K562 (cell line): ENCODE data around the gene HOXB8. TPM values are rescaled to one million over a fixed set of nuclear protein-coding genes. Genes with fewer than 3 reads are reported as not detected.

ENCODE experiments used
- ATAC-seq: fragments of 200-7000 bp; cut with Tn5 transposase; 3 replicates; pipeline ENCODE4 v1.9.1; 2020; ENCODE audit warnings: moderate library complexity
- BruUV-seq: library from RNA; stranded (reverse); fragments of 400-500 nt; replicated peaks from 2 replicates; lab custom pipeline; 2021; lab: Mats Ljungman, UMichigan
- CTCF ChIA-PET: fragments of 300-600 bp; formaldehyde crosslinking; extraction: SDS; loops from one replicate; lab custom pipeline; 2021; ENCODE audit warnings: low intra/inter-chr PET ratio; lab: Yijun Ruan, JAX
- POLR2A ChIA-PET: fragments of 300-600, 350-650 bp; sonication (Branson Sonifier 250); formaldehyde crosslinking; extraction: SDS; loops from one replicate; lab custom pipeline; 2021; ENCODE audit warnings: antibody characterized with exemption, inconsistent platforms; lab: Yijun Ruan, JAX
- DNase-seq, 4 experiments: peaks; one replicate each; pipeline versions ENCODE4 v3.0.0 to v3.0.0-alpha.2; 2011 to 2018; ENCODE audit warnings: low spot score in 3 of 4, mixed read lengths in 3 of 4; ENCODE audit errors: extremely low read depth in 1 of 4
- FAIRE-seq: peaks from 2 replicates; lab custom pipeline; 2011; peaks lifted over from hg19 to GRCh38; lab: Jason Lieb, UNC
- H2AFZ ChIP-seq: 2 replicates; pipeline ENCODE4 v1.6.0; 2011; ENCODE audit warnings: low read depth, low read length, control low read depth, inconsistent platforms
- H3K27ac ChIP-seq: fragments of 200-600 bp; 3 replicates; pipeline ENCODE4 v1.8.0; 2011; ENCODE audit warnings: low read depth, mild to moderate bottlenecking, control low read depth, inconsistent platforms, low read length, moderate library complexity, mixed read lengths; ENCODE audit errors: extremely low read depth
- H3K27me3 ChIP-seq, 2 experiments: fragments of 300-600 bp in 1 of 2; 2 replicates in 1 of 2; 3 replicates in 1 of 2; pipeline versions ENCODE4 v1.6.0 to v1.8.0; 2011; ENCODE audit warnings: inconsistent platforms in 2 of 2, low read length in 2 of 2, mild to moderate bottlenecking in 1 of 2, mixed read lengths in 1 of 2, moderate library complexity in 1 of 2; ENCODE audit not compliant: control insufficient read depth in 2 of 2, insufficient read depth in 2 of 2
- H3K36me3 ChIP-seq: fragments of 300-600 bp; 3 replicates; pipeline ENCODE4 v1.8.0; 2011; ENCODE audit warnings: mild to moderate bottlenecking, low read length, inconsistent platforms; ENCODE audit not compliant: control insufficient read depth, insufficient read depth
- H3K4me1 ChIP-seq, 2 experiments: fragments of 200-600 bp in 1 of 2; replicated peaks in 1 of 2; 2 replicates in 1 of 2; 3 replicates in 1 of 2; pipeline versions ENCODE4 v1.5.1 to v1.8.0; 2011; ENCODE audit warnings: inconsistent platforms in 2 of 2, low read length in 2 of 2, mild to moderate bottlenecking in 1 of 2, mixed read lengths in 1 of 2, moderate library complexity in 1 of 2; ENCODE audit not compliant: control insufficient read depth in 2 of 2, insufficient read depth in 2 of 2
- H3K4me2 ChIP-seq: 2 replicates; pipeline ENCODE4 v1.6.1; 2011; ENCODE audit warnings: low read length, control low read depth, inconsistent platforms, mixed read lengths; ENCODE audit not compliant: insufficient read depth
- H3K4me3 ChIP-seq: fragments of 200-600 bp; sonication (generic), shearing (Covaris generic); 2 replicates; pipeline ENCODE4 v1.5.1; 2016; ENCODE audit warnings: control low read depth, inconsistent platforms
- H3K79me2 ChIP-seq: fragments of 200-600 bp; 3 replicates; pipeline ENCODE4 v1.8.0; 2011; ENCODE audit warnings: low read length, inconsistent platforms; ENCODE audit not compliant: control insufficient read depth, insufficient read depth
- H3K9ac ChIP-seq, 2 experiments: 2 replicates each; pipeline versions ENCODE4 v1.6.0 to v1.6.1; 2011; ENCODE audit warnings: low read depth in 2 of 2, low read length in 2 of 2, control low read depth in 1 of 2, inconsistent platforms in 1 of 2, mild to moderate bottlenecking in 1 of 2, mixed read lengths in 1 of 2; ENCODE audit not compliant: insufficient read depth in 1 of 2
- H3K9me1 ChIP-seq: one replicate; pipeline ENCODE4 v1.6.0; 2011; ENCODE audit warnings: inconsistent platforms, mild to moderate bottlenecking, low read length, moderate library complexity; ENCODE audit not compliant: control insufficient read depth, insufficient read depth
- H3K9me3 ChIP-seq: replicated peaks from 2 replicates; pipeline ENCODE4 v1.5.1; 2011; ENCODE audit warnings: low read depth, low read length, inconsistent platforms; ENCODE audit not compliant: control insufficient read depth, insufficient read depth
- H4K20me1 ChIP-seq: replicated peaks from 2 replicates; pipeline ENCODE4 v1.6.1; 2011; ENCODE audit warnings: low read length, inconsistent platforms, mixed read lengths; ENCODE audit not compliant: control insufficient read depth, insufficient read depth
- ARID2 ChIP-seq: fragments of 450-650 bp; IDR thresholded peaks from 2 replicates; pipeline ENCODE4 v1.6.1; 2017; ENCODE audit warnings: antibody characterized with exemption, mild to moderate bottlenecking
- CBX3 ChIP-seq, 2 experiments: IDR thresholded peaks; 1 replicate in 1 of 2; 2 replicates in 1 of 2; pipeline ENCODE4 v1.6.1; 2012; ENCODE audit warnings: inconsistent platforms in 2 of 2, low read length in 2 of 2, borderline replicate concordance in 1 of 2, control low read depth in 1 of 2
- DNMT1 ChIP-seq: fragments of 450-650 bp; IDR thresholded peaks from 2 replicates; pipeline ENCODE4 v1.6.1; 2016; ENCODE audit warnings: antibody characterized with exemption, mild to moderate bottlenecking
- E2F6 ChIP-seq, 2 experiments: IDR thresholded peaks; 2 replicates each; pipeline ENCODE4 v1.6.1; 2011; ENCODE audit warnings: borderline replicate concordance in 1 of 2, control low read depth in 1 of 2, low read depth in 1 of 2, low read length in 1 of 2, mild to moderate bottlenecking in 1 of 2, mixed read lengths in 1 of 2, moderate library complexity in 1 of 2; ENCODE audit not compliant: insufficient read depth in 1 of 2, insufficient read length in 1 of 2, poor library complexity in 1 of 2, severe bottlenecking in 1 of 2; ENCODE audit errors: extremely low read depth in 1 of 2
- GATA2 ChIP-seq: sonication (generic); formaldehyde crosslinking; IDR thresholded peaks from 2 replicates; pipeline ENCODE4 v1.4.0; 2020; ENCODE audit warnings: mild to moderate bottlenecking, missing genetic modification reagents
- JUND ChIP-seq, 2 experiments: IDR thresholded peaks; 2 replicates in 1 of 2; 3 replicates in 1 of 2; pipeline ENCODE4 v1.6.1; 2011; ENCODE audit warnings: borderline replicate concordance in 2 of 2, low read depth in 2 of 2, low read length in 2 of 2, improper control_type of control experiment in 1 of 2, missing biosample characterization in 1 of 2, missing genetic modification characterization in 1 of 2, missing genetic modification reagents in 1 of 2
- MAZ ChIP-seq, 2 experiments: fragments of 450-650 bp in 1 of 2; sonication (generic) in 1 of 2; formaldehyde crosslinking; IDR thresholded peaks in 1 of 2; conservative IDR thresholded peaks in 1 of 2; 2 replicates each; pipeline versions ENCODE4 v1.4.0 to v1.5.0; 2020; ENCODE audit warnings: mild to moderate bottlenecking in 1 of 2, missing genetic modification reagents in 1 of 2
- PHTF2 ChIP-seq: fragments of 250-450 bp; sonication (Bioruptor Pico); IDR thresholded peaks from 2 replicates; pipeline ENCODE4 v1.5.0; 2021; ENCODE audit warnings: mild to moderate bottlenecking
- RAD21 ChIP-seq, 2 experiments: fragments of 250-450 bp in 1 of 2; fragments of 450-650 bp in 1 of 2; sonication (Bioruptor Pico) in 1 of 2; formaldehyde crosslinking in 1 of 2; IDR thresholded peaks in 1 of 2; conservative IDR thresholded peaks in 1 of 2; 2 replicates each; pipeline versions ENCODE4 v1.4.0 to v1.8.0; 2020 to 2022; ENCODE audit warnings: mild to moderate bottlenecking in 2 of 2, moderate library complexity in 1 of 2
- RBM15 ChIP-seq: fragments of 200-400 bp; formaldehyde crosslinking; IDR thresholded peaks from 2 replicates; pipeline ENCODE4 v1.6.1; 2018; ENCODE audit warnings: mild to moderate bottlenecking, low read length, moderate library complexity; ENCODE audit not compliant: insufficient read depth
- STAT6 ChIP-seq: sonication (generic); formaldehyde crosslinking; IDR thresholded peaks from 2 replicates; pipeline ENCODE4 v1.8.1; 2023; ENCODE audit warnings: mild to moderate bottlenecking, missing genetic modification reagents
- ZFX ChIP-seq: sonication (generic); formaldehyde crosslinking; IDR thresholded peaks from 2 replicates; pipeline ENCODE4 v1.8.0; 2022; ENCODE audit warnings: mild to moderate bottlenecking, missing genetic modification reagents, moderate library complexity
- ZKSCAN3 ChIP-seq: fragments of 250-450 bp; sonication (Bioruptor Pico); IDR thresholded peaks from 2 replicates; pipeline ENCODE4 v1.4.0; 2020
- ZNF175 ChIP-seq: fragments of 200-800 bp; sonication (Bioruptor generic); IDR thresholded peaks from 2 replicates; pipeline ENCODE4 v1.6.1; 2016; ENCODE audit warnings: low read depth, mild to moderate bottlenecking, missing genetic modification characterization, missing compliant biosample characterization
- ZNF316 ChIP-seq: fragments of 450-650 bp; IDR thresholded peaks from 2 replicates; pipeline ENCODE4 v1.6.1; 2016
- WGBS: fragments of 100-300 bp; shearing (Covaris generic); methylation state at CpG from one replicate; pipeline ENCODE4 v1.1.6; 2016; ENCODE audit warnings: low coverage, mixed read lengths; ENCODE audit not compliant: insufficient coverage; ENCODE audit errors: missing lambda C conversion rate; 5-methylcytosine and 5-hydroxymethylcytosine counted together
- in situ Hi-C: fragments of 300-500 bp; cut with MboI; formaldehyde crosslinking; loops from 4 replicates; pipeline ENCODE4 v1.15.0; 2018; ENCODE audit warnings: inconsistent platforms, mixed read lengths
- intact Hi-C: fragments of 100-400 bp; cut with micrococcal nuclease; formaldehyde crosslinking; loops from 2 replicates; pipeline ENCODE4 v1.14.2; 2022
- polyA plus RNA-seq, 8 experiments: library from polyadenylated mRNA; depleted of rRNA in 4 of 8; stranded (reverse) in 5 of 8; unstranded in 3 of 8; fragments of >200 nt; fragmentation: Nextera tagmentation in 2 of 8; fragmentation: Illumina TruSeq in 1 of 8; extraction: Ambion mirVana in 2 of 8; extraction: Trizol in 1 of 8; gene quantifications; 2 replicates each; pipeline versions ENCODE4 v1.2.1 to v1.2.3, GENCODE V29; 2011 to 2014; ENCODE audit warnings: inconsistent platforms in 1 of 8, missing spikeins in 1 of 8
- total RNA-seq, 7 experiments: library from RNA; depleted of rRNA in 6 of 7; stranded (reverse); fragments of >200 nt in 6 of 7; fragmentation: Illumina TruSeq in 2 of 7; extraction: Trizol in 2 of 7; gene quantifications; 2 replicates each; pipeline versions ENCODE4 v1.2.1 to v1.2.3, GENCODE V29; 2011 to 2021; ENCODE audit warnings: low replicate concordance in 1 of 7

HOXB8 gene
- total and polyA plus RNA-seq, 9 of the 15 experiments (the other 6 are each of a cell fraction or from before 2014, with no cell fraction given) = 0.52 to 23.8 (median 3.6) TPM

GRCh38 chr17:48593840-48594537 is 21.1 kb downstream of the HOXB8 start:
- H3K27me3 ChIP-seq = no peaks in the 10 kb centered on the region
- no peak overlapping the region for H3K9ac ChIP-seq
- peak; percentile 84 to 87 (median 86) for DNase-seq
- H3K4me1 ChIP-seq = peaks cover 14 to 46% of the 10 kb centered on the region in 2 experiments; a peak in 4 of 5 replicates
- ChIA-PET POLR2A (interaction anchor here (0.5 to 3.7 kb wide), 5 partner anchors 8 to 30 kb away, joined by 4 to 12 read pairs (median 4); no protein-coding TSS in a partner anchor), CTCF (interaction anchor here (0.6 to 2.8 kb wide), 13 partner anchors 25 to 379 kb away, joined by 3 to 19 read pairs (median 4); no protein-coding TSS in a partner anchor)
- H3K27ac ChIP-seq = no peak overlapping the region
- no peak overlapping the region for H3K4me3 ChIP-seq
- peaks cover 5% of the 10 kb centered on the region; the same call in 1 of the 3 replicates for H3K79me2 ChIP-seq
- H2AFZ ChIP-seq = peak overlapping the region; percentile 85
- H3K36me3 ChIP-seq = no peaks in the 10 kb centered on the region; the same call in 2 of the 3 replicates
- WGBS = 34% methylated on average over 28 of the region's 37 CpGs
- ATAC-seq = peak; percentile 92
- intact Hi-C loops = no loop called here
- peak; percentile 89 for FAIRE-seq
- in situ Hi-C loops = loop anchor here (5.0 kb wide), 1 partner anchor 257 kb away; no protein-coding TSS in a partner anchor
- H3K4me2 ChIP-seq = peak overlapping the region; percentile 29
- no TSS peak for BruUV-seq
- no peaks in the 10 kb centered on the region for H3K9me3 ChIP-seq
- H4K20me1 ChIP-seq = no peaks in the 10 kb centered on the region
- H3K9me1 ChIP-seq = no peaks in the 10 kb centered on the region
- TF ChIP-seq ZFX (CRISPR knock-in tag) (peak; percentile 20; the same call in 1 of the 2 replicates), MAZ (CRISPR knock-in tag; conservative IDR thresholded peaks at IDR 0.05 in 1 of 2, IDR thresholded peaks at IDR 0.05 in 1 of 2) (peak in 1 of 2 experiments; percentile 80; a peak in 2 of 4 replicates), PHTF2 (CRISPR knock-in tag) (no peak), JUND (IDR thresholded peaks at IDR 0.05; ENCODE audit: borderline replicate concordance, low read depth, low read length) (0 out of 2 replicates have a peak, but pooled peaks have one; percentile 28), JUND (tag; IDR thresholded peaks at IDR 0.05; ENCODE audit: borderline replicate concordance, low read depth, low read length) (no peak), ZKSCAN3 (CRISPR knock-in tag) (no peak), CBX3 (IDR thresholded peaks at IDR 0.05; ENCODE audit: borderline replicate concordance in 1 of 2, low read length in 2 of 2) (peak in 1 of 2 experiments; percentile 59; a peak in 1 of 3 replicates), ZNF316 (peak; percentile 14; the same call in 1 of the 2 replicates), RBM15 (no peak), ZNF175 (CRISPR knock-in tag) (no peak), GATA2 (no peak), STAT6 (CRISPR knock-in tag) (no peak), DNMT1 (no peak), E2F6 (IDR thresholded peaks at IDR 0.05; ENCODE audit: borderline replicate concordance in 1 of 2, extremely low read depth in 1 of 2, insufficient read depth in 1 of 2, insufficient read length in 1 of 2, low read depth in 1 of 2, low read length in 1 of 2, poor library complexity in 1 of 2, severe bottlenecking in 1 of 2) (peak in 1 of 2 experiments; percentile 32), RAD21 (CRISPR knock-in tag; conservative IDR thresholded peaks at IDR 0.05 in 1 of 2, IDR thresholded peaks at IDR 0.05 in 1 of 2) (peak; percentile 73 to 95), ARID2 (peak; percentile 86)
